OCI-LY3 (cell line): ENCODE data around the gene RGS16.

Source experiments
- EZH2phosphoT487 ChIP-seq: fragments of 200-600 bp; shearing (Covaris generic); IDR thresholded peaks from 2 replicates; pipeline ENCODE4 v1.6.1; 2018; ENCODE audit warnings: antibody characterized with exemption, mixed run types, low read depth
- TF ChIP-seq, protein P1 (sequence below): fragments of 200-600, 300-600 bp; sonication (generic); IDR thresholded peaks from 2 replicates; pipeline ENCODE4 v1.5.1; 2014; ENCODE audit warnings: antibody characterized with exemption, low read length, low read depth

DNA sequence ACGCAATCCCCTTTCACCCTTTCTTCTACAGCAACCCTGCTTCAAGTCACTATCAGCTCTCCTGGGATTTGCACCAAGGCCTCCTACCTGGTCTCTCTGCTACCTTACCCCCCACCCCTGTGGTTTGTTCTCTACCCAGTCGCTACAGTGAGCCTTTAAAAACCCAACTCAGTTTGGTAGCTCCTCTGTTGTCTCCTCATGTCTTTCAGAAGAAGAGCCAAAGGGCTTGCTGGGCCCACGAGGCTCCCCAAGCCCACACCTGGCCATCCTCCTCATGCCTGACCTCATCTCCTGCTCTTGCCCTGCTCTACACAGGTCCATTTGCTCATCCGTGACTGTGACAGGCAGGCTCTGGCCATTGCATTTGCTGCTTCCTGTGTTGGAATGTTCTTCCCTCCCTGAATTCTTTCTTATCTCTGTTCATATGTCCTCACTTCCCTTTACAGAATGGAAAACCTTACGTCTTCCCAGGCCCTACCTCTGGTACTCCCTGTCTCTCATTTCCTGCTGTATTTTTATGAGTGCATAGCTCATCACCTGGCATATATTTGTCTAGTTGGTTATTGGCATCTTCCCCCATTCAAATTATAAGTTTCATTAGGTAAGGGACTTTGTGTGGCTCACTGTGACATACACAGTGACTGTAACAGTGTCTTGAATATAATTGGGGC is 3.3 kb downstream of the RGS16 start:
- TF ChIP-seq, protein P1, sequence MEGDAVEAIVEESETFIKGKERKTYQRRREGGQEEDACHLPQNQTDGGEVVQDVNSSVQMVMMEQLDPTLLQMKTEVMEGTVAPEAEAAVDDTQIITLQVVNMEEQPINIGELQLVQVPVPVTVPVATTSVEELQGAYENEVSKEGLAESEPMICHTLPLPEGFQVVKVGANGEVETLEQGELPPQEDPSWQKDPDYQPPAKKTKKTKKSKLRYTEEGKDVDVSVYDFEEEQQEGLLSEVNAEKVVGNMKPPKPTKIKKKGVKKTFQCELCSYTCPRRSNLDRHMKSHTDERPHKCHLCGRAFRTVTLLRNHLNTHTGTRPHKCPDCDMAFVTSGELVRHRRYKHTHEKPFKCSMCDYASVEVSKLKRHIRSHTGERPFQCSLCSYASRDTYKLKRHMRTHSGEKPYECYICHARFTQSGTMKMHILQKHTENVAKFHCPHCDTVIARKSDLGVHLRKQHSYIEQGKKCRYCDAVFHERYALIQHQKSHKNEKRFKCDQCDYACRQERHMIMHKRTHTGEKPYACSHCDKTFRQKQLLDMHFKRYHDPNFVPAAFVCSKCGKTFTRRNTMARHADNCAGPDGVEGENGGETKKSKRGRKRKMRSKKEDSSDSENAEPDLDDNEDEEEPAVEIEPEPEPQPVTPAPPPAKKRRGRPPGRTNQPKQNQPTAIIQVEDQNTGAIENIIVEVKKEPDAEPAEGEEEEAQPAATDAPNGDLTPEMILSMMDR: no peak
- no peak for TF ChIP-seq EZH2phosphoT487
